HG02885 (cell line): ENCODE measurements around the gene COL15A1.

Experiments
- ATAC-seq: cut with Tn5 transposase; IDR thresholded peaks from one replicate; pipeline ENCODE4 v1.9.1; 2021; ENCODE audit warnings: mild to moderate bottlenecking; ENCODE audit not compliant: unreplicated experiment, poor library complexity

Gene COL15A1

GRCh38 chr9:98942906-98943681 lies 613 bp upstream of the COL15A1 start:
- no peak for ATAC-seq

DNA sequence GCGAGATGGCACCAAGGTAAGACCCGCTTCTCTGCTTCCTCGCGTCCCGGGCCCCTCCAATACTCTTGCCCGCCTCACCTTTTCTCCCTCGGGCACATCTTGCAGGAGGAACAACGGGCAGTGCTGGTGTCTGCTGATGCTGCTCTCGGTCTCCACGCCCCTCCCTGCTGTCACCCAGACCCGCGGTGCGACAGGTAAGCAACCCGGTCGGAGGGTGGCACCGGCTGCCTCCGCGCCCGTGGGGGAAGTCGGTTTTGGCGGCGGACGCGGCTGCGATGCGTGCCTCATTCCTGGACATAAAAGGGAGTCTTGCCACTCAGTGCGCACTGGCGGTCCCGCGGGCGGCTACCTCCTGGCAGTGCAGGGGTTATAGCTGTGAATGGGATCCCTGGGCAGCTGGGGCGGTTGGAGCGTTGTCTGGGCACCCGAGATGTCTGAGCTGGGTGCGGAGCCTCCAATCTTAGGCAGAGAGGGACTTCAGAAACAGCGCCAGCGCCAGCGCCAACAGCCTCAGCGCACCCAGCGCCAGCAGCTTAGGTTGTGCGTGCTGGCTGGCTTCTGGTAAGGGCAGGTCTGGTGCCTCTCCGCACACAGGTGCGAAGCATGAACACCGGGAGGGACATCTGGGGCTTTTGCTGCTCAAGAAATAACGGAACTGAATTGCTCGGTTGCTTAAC lies 488 bp downstream of the COL15A1 start:
- no peak for ATAC-seq

- ATAC-seq, result no peak
Observed at GRCh38 chr9:98944734-98945074, 997 bp downstream of the COL15A1 start.

- no peak for ATAC-seq
Observed at GRCh38 chr9:98949565-98949964, 5.9 kb downstream of the COL15A1 start.

DNA sequence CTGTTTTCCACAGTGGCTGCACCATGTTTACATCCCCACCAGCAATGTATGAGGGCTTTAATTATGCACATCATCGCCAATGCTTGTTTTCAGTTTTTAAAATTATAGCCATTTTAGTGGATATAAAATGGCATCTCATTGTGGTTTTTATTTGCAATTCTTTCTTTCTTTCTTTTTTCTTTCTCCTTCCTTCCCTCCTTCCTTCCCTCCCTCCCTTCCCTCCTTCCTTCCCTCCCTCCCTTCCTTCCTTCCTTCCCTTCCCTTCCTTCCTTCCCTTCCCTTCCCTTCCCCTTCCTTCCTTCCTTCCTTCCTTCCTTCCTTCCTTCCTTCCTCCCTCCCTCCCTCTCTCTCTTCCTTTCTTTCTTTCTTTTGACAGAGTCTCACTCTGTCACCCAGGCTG lies 6.6 kb downstream of the COL15A1 start:
- ATAC-seq, result no peak

DNA sequence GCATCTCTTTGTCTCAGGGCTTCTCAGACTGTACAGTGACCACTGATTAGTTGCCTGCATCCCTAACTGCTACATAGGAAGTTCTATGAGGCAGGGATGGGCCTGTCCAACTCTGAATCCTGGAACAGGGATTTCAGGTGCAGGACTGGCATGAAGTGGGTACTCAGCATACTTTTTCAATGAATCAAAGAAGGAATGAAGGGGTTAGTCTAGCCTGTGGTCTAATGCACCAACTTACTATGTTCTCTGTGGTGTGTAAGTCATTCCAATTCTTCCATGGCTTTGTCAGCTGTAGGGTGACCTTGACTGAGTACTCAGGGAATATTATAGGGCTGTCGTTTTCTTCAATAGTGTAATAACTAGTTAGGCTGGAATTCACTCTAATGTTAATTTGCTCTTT lies 8.3 kb downstream of the COL15A1 start:
- ATAC-seq, result no peak

DNA sequence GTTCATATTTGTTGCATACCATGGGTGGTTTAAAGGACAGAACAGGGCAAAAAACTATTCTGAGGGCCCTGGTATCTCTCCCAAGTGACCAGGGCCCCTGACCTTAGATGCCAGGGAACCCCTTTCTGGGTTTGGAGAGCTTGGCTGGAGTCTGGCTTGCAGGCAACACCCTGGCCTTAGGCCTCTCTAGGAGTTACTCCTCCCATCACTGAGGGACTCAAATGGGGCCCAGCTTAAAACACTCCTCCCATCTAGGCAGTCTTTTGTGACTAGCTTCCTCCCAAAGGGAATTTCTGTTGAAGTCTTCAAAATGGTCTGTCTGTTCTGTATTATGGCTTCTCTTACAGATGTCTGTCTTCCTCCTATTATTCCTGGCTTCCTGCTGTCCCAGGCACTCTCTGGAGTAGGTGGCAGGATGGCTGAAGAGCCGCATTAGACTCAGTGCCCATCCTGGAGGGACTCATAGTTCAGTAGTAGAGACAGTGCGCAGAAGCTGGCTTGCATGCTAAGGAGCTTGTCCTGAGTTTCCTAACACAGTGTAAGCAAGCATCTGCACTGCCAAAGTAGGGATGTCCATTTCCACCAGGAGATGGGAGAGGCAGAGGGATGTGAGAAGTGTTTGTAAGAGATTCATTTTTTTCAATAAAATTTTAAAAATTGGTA lies 10.0 kb downstream of the COL15A1 start:
- no peak for ATAC-seq

DNA sequence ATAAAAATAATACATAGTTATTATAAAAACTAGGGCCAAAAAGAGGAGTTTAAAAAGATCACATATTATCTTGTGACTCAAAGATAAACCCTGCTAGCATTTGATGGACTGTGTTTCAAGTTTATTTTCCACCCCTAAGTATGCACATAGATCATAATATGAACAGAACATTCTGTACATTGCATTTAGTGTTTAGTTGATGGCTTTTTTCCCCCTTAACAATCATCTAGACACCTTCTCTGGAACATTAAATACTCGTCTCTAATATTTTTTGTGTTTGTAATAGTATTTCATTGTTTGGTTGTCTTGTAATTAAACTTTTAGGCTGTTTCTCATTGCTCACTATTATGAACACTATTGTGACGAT lies 10.5 kb downstream of the COL15A1 start:
- no peak for ATAC-seq

- ATAC-seq, result no peak
Observed at GRCh38 chr9:98955259-98955658, 11.6 kb downstream of the COL15A1 start.

DNA sequence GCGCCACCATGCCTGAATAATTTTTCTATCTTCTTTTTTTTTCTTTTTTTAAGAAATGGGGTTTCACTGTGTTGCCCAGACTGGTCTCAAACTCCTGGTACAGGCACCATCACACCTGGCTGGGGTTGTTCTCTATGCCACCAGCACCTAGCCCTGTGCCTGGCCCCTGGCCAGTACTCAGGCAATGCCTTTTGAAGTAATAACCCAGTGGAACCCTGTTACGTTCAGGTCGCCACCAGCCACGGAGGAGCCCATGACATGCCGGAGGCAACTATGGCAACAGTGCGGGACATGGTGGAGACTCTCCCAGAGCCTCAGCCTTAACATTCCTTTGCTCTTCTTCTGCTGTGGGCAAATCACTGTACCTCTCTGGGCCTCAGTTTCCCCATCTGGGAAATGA lies 14.1 kb downstream of the COL15A1 start:
- no peak for ATAC-seq

DNA sequence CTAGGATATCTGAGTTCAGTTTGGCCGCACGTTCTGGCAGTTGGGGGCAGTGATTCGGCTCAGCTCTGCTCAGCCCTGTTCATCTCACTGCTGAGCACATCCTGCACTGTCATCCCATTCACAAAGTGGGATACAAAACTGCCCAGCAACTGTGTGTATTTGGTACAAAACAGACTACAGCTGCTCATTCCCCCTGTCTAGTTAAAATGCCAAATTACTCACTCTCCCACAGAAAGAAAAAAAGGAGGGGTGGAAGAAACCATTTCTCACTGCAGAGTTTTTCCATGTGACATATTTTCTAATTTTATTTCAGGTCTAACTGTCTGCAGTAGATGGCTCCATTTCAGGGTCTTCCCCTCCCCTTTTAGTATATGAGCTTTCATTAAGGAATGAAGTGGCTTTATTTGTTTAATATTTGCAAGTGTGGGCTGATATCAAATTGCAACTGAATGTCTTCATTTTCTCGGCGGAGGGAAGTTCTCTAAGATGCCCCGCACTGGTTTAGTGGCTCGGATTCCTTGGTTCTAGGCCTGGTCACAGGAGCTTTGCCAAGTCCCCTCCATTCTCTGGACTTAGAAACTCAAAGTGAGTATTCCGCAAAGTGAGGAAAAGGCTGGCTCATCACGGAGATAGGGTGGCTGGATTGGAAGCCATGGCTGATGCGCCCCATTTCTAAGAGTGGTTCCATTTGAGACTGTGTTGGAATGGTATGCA lies 14.7 kb downstream of the COL15A1 start:
- ATAC-seq, result no peak

- ATAC-seq, result no peak
Observed at GRCh38 chr9:98960409-98960808, 16.7 kb downstream of the COL15A1 start.

DNA sequence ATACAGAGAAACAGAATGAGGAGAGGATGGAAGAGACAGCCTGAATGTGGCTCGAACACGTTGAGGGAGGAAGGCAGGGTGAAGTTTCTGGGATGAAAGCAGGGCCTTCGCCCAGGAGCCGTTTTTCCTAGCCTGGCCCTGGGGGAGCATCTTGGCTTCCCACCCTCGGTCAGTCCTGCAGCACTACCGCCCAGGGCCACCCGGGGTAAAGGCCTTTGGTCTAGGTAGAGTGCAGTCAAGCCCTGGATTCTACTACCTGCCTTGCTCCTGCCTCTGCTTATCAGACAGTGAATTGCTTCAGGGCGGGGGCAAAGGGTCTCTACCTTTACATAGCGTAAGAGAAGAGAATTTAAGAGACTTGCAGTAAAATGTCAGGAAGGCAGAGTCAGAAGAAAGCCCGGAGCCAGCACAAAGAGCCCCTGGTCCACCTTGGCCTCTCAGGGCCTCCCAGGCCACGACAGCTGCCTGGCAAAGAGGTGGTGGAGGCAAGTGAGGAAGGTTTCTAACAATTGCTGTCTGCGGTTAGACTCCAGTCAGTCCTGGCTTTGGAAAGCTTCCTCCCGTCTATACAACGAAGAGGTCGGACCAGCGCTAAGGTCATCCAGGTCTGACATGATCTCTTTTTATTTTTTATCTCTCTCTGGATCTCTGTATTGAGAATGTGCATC lies 17.9 kb downstream of the COL15A1 start:
- ATAC-seq, result no peak

DNA sequence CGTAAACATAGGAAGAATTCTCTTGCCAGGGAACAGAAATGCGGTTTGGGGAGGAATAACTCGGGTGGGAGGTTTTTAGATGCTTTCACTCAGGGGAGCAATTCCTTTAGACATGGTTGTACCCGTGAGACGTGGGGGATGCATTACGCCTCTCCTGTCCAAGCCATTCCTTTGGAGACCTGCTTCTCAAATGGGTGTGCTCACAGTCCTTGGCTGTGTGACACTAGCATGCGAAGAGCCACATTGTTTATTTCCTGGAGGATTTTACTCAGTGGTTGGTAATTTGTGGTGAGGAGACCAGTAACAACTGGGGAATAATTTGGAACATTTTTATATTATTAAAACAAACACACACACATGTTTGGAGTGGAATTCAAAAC lies 18.5 kb downstream of the COL15A1 start:
- ATAC-seq, result no peak

GRCh38 chr9:98962861-98963260 lies 19.2 kb downstream of the COL15A1 start:
- no peak for ATAC-seq

DNA sequence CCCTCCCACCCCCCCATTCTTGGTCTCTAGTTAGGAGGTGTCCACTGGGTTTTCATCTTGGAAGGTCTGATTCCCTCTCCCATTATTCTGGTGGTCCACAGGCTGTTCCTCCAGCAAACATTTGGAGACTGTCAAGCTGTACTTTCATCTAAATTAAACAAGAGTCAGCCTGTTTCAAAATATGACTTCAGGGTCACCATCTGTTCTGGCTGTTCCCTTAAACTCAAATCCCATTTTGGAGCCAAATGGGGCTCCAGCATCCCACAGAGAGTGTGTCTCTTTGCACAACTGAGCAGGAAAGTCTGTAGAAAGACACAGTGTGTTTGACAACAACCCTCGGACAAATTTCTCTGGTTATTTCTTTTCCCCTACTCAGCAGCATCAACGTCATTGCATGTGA lies 20.5 kb downstream of the COL15A1 start:
- ATAC-seq, result no peak

DNA sequence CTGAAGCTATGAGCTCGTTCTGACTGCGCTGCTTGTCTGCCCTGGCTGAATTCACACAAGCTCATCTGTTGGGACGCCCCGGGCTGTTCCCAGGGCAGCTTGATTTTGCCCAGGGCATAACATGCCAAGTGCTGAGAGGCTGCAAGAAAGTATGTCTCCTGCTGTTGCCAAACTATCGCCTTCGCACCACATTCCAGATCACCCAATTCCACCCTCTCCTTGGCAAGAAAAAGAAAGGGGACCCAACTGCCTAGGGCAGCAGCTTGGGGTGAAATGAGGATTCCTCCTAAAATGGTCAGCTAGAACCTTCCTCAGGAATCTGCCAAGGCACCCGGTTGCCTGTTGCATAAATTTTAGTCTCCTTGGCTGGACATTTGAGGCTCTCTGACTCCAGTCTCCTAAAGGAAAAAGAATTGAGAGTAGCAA lies 21.2 kb downstream of the COL15A1 start:
- no peak for ATAC-seq

DNA sequence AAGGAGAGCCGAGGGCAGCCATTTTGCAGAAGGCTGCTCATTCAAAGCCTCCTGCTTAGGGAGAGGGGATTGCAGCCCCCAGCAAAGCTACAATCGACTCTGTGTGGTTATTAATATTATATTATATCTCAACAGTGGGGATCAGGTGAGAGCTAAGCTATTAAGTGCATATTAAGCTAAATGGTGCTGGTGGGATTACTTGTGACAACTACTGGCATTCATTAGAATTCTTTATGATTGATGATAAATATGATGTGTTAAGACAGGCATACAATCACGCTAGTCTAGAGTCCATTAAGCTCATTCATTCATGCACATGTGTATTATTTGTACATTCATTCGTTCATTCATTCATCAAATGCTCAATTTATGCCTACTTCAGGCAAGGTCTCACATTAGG lies 23.0 kb downstream of the COL15A1 start:
- ATAC-seq, result no peak

GRCh38 chr9:98967257-98967656 lies 23.6 kb downstream of the COL15A1 start:
- no peak for ATAC-seq

- no peak for ATAC-seq
Observed at GRCh38 chr9:98967680-98968079, 24.0 kb downstream of the COL15A1 start.
